Psoas muscle (tissue), 8 donors: ENCODE measurements around the gene ZDHHC11. TPM values are rescaled to one million over a fixed set of nuclear protein-coding genes. Genes with fewer than 3 reads are reported as not detected.
A peak's percentile ranks its signal among the peaks of the same experiment; 100 is the strongest.

Experiments
- ATAC-seq, 4 donors: fragments of 200-7000 bp; cut with Tn5 transposase; one replicate each; pipeline ENCODE4 v1.9.1; 2020; ENCODE audit warnings: moderate library complexity in 3 of 4, mild to moderate bottlenecking in 2 of 4
- DNase-seq, 2 donors: peaks; one replicate each; pipeline ENCODE4 v3.0.0-alpha.2; 2020
- H3K27ac ChIP-seq: fragments of 200-600 bp; one replicate; pipeline ENCODE4 v1.8.0; 2022
- H3K27me3 ChIP-seq, 3 donors: fragments of 200-600 bp in 1 of 3; one replicate each; pipeline versions ENCODE4 v1.6.1 to v1.8.0; 2013 to 2022; ENCODE audit warnings: low read length in 2 of 3, mild to moderate bottlenecking in 2 of 3, moderate library complexity in 1 of 3; ENCODE audit not compliant: insufficient read depth in 3 of 3
- H3K36me3 ChIP-seq, 2 donors: fragments of 200-600 bp in 1 of 2; one replicate each; pipeline versions ENCODE4 v1.6.1 to v1.8.0; 2013 to 2022; ENCODE audit warnings: low read depth in 1 of 2, mild to moderate bottlenecking in 1 of 2, moderate library complexity in 1 of 2; ENCODE audit not compliant: insufficient read depth in 1 of 2
- H3K4me1 ChIP-seq: fragments of 200-600 bp; one replicate; pipeline ENCODE4 v1.8.0; 2022
- H3K4me3 ChIP-seq: fragments of 200-600 bp; one replicate; pipeline ENCODE4 v1.8.0; 2022; ENCODE audit warnings: mild to moderate bottlenecking
- H3K9me3 ChIP-seq: fragments of 200-600 bp; one replicate; pipeline ENCODE4 v1.8.0; 2022
- WGBS, 3 donors: extraction: QIAGEN DNeasy Blood & Tissue Kit; methylation state at CpG; one replicate each; pipeline versions ENCODE4 v1.1.6 to v1.1.7; 2013; 5-methylcytosine and 5-hydroxymethylcytosine counted together
- intact Hi-C, 2 donors: fragments of 100-400 bp; cut with DNase I; formaldehyde crosslinking; loops; one replicate each; pipeline versions ENCODE4 v1.11.0 to v1.14.2; 2022
- polyA plus RNA-seq, 3 donors: library from polyadenylated mRNA; stranded (reverse); fragments of 200-250 nt; gene quantifications; one replicate each; pipeline ENCODE4 v1.2.3, GENCODE V29; 2013
- total RNA-seq, 4 donors: library from RNA; stranded (reverse); fragmentation: NEBNext Ultra II Directional in 2 of 4; extraction: Animal tissue kit (Norgen Biotek cat#: 25700) in 2 of 4; gene quantifications; one replicate each; pipeline versions ENCODE4 v1.2.1 to v1.2.4, GENCODE V29; 2021 to 2023
- TF ChIP-seq, protein P1 (sequence below): fragments of 200-600 bp; IDR thresholded peaks from one replicate; pipeline ENCODE4 v1.8.0; 2022; ENCODE audit warnings: antibody characterized with exemption
- donor health status: healthy with polysubstance abuse.
- donor health status: DM: no; HTN: no; CAD: no; lungs with moderate emphysema.
- donor health status: Bipolar disorder and iron deficiency.
- donor health status: healthy.
- donor health status: DM: yes; HTN: yes; CAD: no.
- donor health status: DM: no; HTN: no; CAD: no.
- donor health status: DM: no; HTN: no; CAD: no.
- donor health status: DM: yes; HTN: yes; CAD: no.

Gene ZDHHC11
- total and polyA plus RNA-seq, 7 donors, result 0.44 to 9.4 (median 1.8) TPM

DNA sequence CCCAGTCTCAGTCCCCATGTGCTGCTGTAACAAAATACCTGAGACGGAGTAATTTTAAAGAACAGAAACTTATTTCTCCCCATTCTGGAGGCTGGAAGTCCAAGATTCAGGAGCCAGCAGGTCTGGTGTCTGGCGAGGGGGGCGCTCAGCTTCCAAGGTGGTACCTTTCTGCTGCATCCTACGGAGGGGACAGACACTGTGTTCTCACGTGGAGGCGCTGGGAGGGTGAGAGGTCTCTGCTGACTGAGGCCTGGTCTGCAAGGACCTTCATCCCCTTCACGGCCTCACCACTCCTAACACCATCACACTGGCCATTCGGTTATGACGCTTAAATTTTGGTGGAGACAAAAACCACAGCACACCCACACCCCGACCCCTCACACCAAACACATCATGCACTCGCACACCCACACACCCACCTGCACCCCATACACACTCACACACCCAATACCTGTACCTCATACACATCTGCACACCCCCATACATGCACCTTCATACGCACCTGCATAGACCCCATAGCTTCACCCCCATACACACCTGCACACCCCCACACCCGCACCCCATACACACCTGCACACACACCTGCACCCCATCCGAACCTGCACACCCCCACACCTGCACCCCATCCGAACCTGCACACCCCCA is 9.8 kb upstream of the ZDHHC11 start:
- no peaks in the 10 kb centered on the region for H3K27me3 ChIP-seq
- no peaks in the 10 kb centered on the region for H3K4me1 ChIP-seq
- DNase-seq (peak in 1 of 2 donors; percentile 39), ATAC-seq (no peak)
- TF ChIP-seq, protein P1, sequence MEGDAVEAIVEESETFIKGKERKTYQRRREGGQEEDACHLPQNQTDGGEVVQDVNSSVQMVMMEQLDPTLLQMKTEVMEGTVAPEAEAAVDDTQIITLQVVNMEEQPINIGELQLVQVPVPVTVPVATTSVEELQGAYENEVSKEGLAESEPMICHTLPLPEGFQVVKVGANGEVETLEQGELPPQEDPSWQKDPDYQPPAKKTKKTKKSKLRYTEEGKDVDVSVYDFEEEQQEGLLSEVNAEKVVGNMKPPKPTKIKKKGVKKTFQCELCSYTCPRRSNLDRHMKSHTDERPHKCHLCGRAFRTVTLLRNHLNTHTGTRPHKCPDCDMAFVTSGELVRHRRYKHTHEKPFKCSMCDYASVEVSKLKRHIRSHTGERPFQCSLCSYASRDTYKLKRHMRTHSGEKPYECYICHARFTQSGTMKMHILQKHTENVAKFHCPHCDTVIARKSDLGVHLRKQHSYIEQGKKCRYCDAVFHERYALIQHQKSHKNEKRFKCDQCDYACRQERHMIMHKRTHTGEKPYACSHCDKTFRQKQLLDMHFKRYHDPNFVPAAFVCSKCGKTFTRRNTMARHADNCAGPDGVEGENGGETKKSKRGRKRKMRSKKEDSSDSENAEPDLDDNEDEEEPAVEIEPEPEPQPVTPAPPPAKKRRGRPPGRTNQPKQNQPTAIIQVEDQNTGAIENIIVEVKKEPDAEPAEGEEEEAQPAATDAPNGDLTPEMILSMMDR, result no peak
- H3K9me3 ChIP-seq, result no peaks in the 10 kb centered on the region
- intact Hi-C loops, result no loop called here
- 92 to 95% (median 94%) methylated on average over 15 of the region's 15 CpGs for WGBS, 3 donors
- no peak overlapping the region for H3K27ac ChIP-seq
- no peak overlapping the region for H3K4me3 ChIP-seq
- peaks cover 11 to 40% of the 10 kb centered on the region in 2 donors for H3K36me3 ChIP-seq

DNA sequence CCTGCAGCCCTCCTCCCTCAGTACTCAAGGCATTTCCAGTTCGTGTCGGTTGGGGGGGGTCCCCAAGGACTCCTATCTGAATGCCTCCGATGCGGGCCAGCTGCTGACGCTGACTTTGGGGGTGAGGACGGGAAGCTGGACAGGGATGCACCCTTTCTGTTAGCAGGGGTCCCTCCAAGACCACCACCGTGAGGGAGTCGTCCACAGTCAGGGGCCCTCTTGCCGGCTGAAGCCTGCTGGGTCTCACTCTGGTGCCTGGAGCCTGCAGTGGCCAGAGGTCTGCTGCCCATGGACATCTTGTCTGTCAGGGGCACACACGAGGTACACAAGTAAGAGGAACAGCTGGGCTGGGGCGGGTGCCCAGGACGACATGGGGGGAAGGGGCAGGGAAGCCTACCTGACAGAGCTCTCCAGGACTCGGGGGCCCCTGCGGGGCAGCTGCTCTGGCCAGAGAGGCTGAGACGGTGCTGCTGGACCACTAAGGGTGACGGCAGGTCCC is 9.1 kb upstream of the ZDHHC11 start:
- Histone ChIP-seq H3K36me3 (peaks cover 5 to 32% of the 10 kb centered on the region in 2 donors), H3K27ac (no peak overlapping the region), H3K4me1 (no peaks in the 10 kb centered on the region), H3K27me3 (peaks cover 0 to 2% (median 0%) of the 10 kb centered on the region in 3 donors), H3K4me3 (no peak overlapping the region), H3K9me3 (no peaks in the 10 kb centered on the region)
- 70 to 74% (median 71%) methylated on average over 14 to 16 of the region's 16 CpGs for WGBS, 3 donors
- TF ChIP-seq, protein P1, result no peak
- ATAC-seq (no peak), DNase-seq (peak; percentile 10 to 50)
- intact Hi-C loops, result no loop called here

DNA sequence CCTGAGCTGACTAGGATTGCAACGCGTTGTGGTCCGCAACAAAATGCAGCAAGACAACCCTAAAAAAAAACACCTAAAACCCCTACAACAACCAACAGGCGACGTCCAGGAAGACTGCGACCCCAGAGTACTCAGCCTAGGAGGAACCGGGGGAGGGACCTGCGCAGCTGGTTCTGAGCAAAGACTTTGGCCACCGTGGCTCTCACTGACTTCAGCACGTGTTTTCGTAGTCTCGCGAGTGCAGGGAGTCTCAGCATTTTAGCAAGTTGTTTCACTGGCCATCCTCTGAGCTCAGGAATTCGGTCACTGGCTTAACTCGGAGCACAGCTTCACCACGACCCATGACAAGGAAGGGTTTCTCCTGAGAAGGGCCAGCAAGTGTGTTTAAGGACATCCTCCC is 8.6 kb upstream of the ZDHHC11 start:
- H3K27me3 ChIP-seq, result peaks cover 0 to 2% (median 0%) of the 10 kb centered on the region in 3 donors
- intact Hi-C loops, result no loop called here
- H3K27ac ChIP-seq, result no peak overlapping the region
- no peak overlapping the region for H3K4me3 ChIP-seq
- 78 to 84% (median 83%) methylated on average over 16 of the region's 16 CpGs for WGBS, 3 donors
- no peaks in the 10 kb centered on the region for H3K4me1 ChIP-seq
- DNase-seq (peak; percentile 5 to 24), ATAC-seq (no peak)
- no peaks in the 10 kb centered on the region for H3K9me3 ChIP-seq
- H3K36me3 ChIP-seq, result peaks cover 3 to 27% of the 10 kb centered on the region in 2 donors
- TF ChIP-seq, protein P1, result no peak

DNA sequence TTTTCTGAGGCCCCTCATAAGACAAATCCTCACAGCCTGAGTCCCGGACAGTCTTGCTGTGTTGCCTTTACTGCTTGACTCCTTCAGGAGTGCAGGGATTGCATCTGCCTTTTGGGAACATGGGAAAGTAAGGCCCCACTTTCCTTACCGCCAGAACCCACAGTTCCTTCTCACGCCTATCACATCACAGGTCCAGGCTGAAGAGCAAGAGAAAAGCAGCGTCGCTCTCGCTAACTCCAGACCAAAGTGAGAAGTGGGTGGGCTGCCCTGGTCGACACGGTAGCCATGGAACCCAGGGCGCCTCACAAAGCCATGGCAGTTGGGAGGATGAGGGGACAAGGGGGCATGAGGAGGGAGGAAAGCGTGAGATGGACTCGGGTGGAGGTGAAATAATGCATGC is 7.9 kb upstream of the ZDHHC11 start:
- Histone ChIP-seq H3K36me3 (peaks cover under 1 to 21% of the 10 kb centered on the region in 2 donors), H3K27ac (no peak overlapping the region), H3K4me1 (no peaks in the 10 kb centered on the region), H3K9me3 (no peaks in the 10 kb centered on the region), H3K4me3 (no peak overlapping the region), H3K27me3 (peaks cover 0 to 2% (median 0%) of the 10 kb centered on the region in 3 donors)
- DNase-seq, result peak in 1 of 2 donors; percentile 39
- TF ChIP-seq, protein P1, result no peak
- intact Hi-C loops, result no loop called here
- no peak for ATAC-seq
- WGBS, 3 donors, result 82 to 88% (median 85%) methylated on average over 11 of the region's 11 CpGs
